Transverse colon (tissue), 4 donors: ENCODE data around the gene USP11. TPM values are rescaled to one million over a fixed set of nuclear protein-coding genes. Genes with fewer than 3 reads are reported as not detected.

Experiments used
- DNase-seq: peaks from one replicate; pipeline ENCODE4 v3.0.0-alpha.2; 2019
- H3K27ac ChIP-seq, 4 donors: fragments of 200-600 bp; sonication (generic); 2 replicates each; pipeline ENCODE4 v1.5.1; 2016 to 2018; ENCODE audit warnings: inconsistent platforms in 4 of 4
- H3K27me3 ChIP-seq: fragments of 200-600 bp; sonication (generic); 2 replicates; pipeline ENCODE4 v1.5.1; 2017; ENCODE audit warnings: inconsistent platforms
- H3K36me3 ChIP-seq, 4 donors: fragments of 200-600 bp; sonication (generic); 2 replicates each; pipeline ENCODE4 v1.5.1; 2017 to 2019; ENCODE audit warnings: inconsistent platforms in 4 of 4
- H3K4me1 ChIP-seq, 4 donors: fragments of 200-600 bp; sonication (generic); 2 replicates each; pipeline ENCODE4 v1.5.1; 2017 to 2020; ENCODE audit warnings: inconsistent platforms in 4 of 4
- H3K4me3 ChIP-seq, 4 donors: fragments of 200-600 bp; sonication (generic); 1 replicate in 1 of 4; 2 replicates in 3 of 4; pipeline versions ENCODE4 v1.5.1 to v1.6.1; 2017 to 2019; ENCODE audit warnings: inconsistent platforms in 4 of 4
- H3K9me3 ChIP-seq, 2 donors: fragments of 200-600 bp; sonication (generic); 2 replicates each; pipeline ENCODE4 v1.5.1; 2017 to 2019; ENCODE audit warnings: inconsistent platforms in 2 of 2
- CTCF ChIP-seq, 5 experiments: fragments of 200-600 bp in 3 of 5; fragments of 450-650 bp in 2 of 5; sonication (generic) in 3 of 5; IDR thresholded peaks; 1 replicate in 2 of 5; 2 replicates in 3 of 5; pipeline ENCODE4 v1.5.1; 2016 to 2017; ENCODE audit warnings: antibody characterized with exemption in 5 of 5, inconsistent platforms in 3 of 5, mild to moderate bottlenecking in 2 of 5, moderate library complexity in 1 of 5
- EP300 ChIP-seq: sonication (generic); formaldehyde crosslinking; IDR thresholded peaks from one replicate; pipeline ENCODE4 v1.6.1; 2017; ENCODE audit warnings: antibody characterized with exemption, low read depth
- POLR2A ChIP-seq: fragments of 450-650 bp; IDR thresholded peaks from one replicate; pipeline ENCODE4 v1.6.1; 2016; ENCODE audit warnings: antibody characterized with exemption, mild to moderate bottlenecking, moderate library complexity
- POLR2AphosphoS5 ChIP-seq, 3 donors: sonication (generic); formaldehyde crosslinking; IDR thresholded peaks; one replicate each; pipeline ENCODE4 v1.6.1; 2016; ENCODE audit warnings: antibody characterized with exemption in 3 of 3
- WGBS, 2 donors: methylation state at CpG; one replicate each; pipeline ENCODE4 v1.1.5; 2018; ENCODE audit warnings: low coverage in 1 of 2; 5-methylcytosine and 5-hydroxymethylcytosine counted together
- in situ Hi-C, 4 donors: fragments of 200-750 bp; cut with MboI; loops; one replicate each; pipeline versions ENCODE4 v1.15.0 to v1.15.1; 2017; ENCODE audit warnings: low sequenced_read_pairs in 3 of 4, low pct_ligation_motif_present in 1 of 4, low pct_unique_long_range_greater_than_20kb in 1 of 4
- intact Hi-C: fragments of 100-400 bp; cut with DNase I; formaldehyde crosslinking; loops from one replicate; pipeline ENCODE4 v1.15.1; 2023; ENCODE audit warnings: low total_unique reads
- total RNA-seq, 4 donors: library from RNA; depleted of rRNA; stranded (reverse); fragments of >200 nt; gene quantifications; one replicate each; pipeline ENCODE4 v1.1.0, GENCODE V29; 2016

Gene USP11
- total RNA-seq, 4 donors from 2014 or later, result 5.0 to 45.3 (median 22.3) TPM

GRCh38 chrX:47243351-47243750 lies 10.5 kb downstream of the USP11 start:
- H3K36me3 ChIP-seq, result no peaks in the 10 kb centered on the region
- no peak for TF ChIP-seq POLR2AphosphoS5 (IDR thresholded peaks at IDR 0.05)
- no peak for TF ChIP-seq EP300
- TF ChIP-seq CTCF (IDR thresholded peaks at IDR 0.05), result no peak
- no peak for TF ChIP-seq POLR2A
- in situ Hi-C loops, result no loop called here
- no peaks in the 10 kb centered on the region for H3K27me3 ChIP-seq
- H3K9me3 ChIP-seq, result no peaks in the 10 kb centered on the region
- no peaks in the 10 kb centered on the region for H3K4me1 ChIP-seq
- 90% methylated on average over 14 of the region's 14 CpGs; no CpG with 5 or more reads in 1 of the 2 donors for WGBS, 2 donors
- H3K4me3 ChIP-seq, result no peak overlapping the region
- no peak overlapping the region for H3K27ac ChIP-seq
- intact Hi-C loops, result no loop called here
- DNase-seq, result no peak

- WGBS, 2 donors, result 90% methylated on average over 16 of the region's 16 CpGs; no CpG with 5 or more reads in 1 of the 2 donors
- H3K36me3 ChIP-seq, result no peaks in the 10 kb centered on the region
- no peak overlapping the region for H3K4me3 ChIP-seq
- intact Hi-C loops (no loop called here), in situ Hi-C loops (no loop called here)
- no peak overlapping the region for H3K27ac ChIP-seq
- TF ChIP-seq EP300, result no peak
- no peaks in the 10 kb centered on the region for H3K27me3 ChIP-seq
- DNase-seq, result no peak
- no peaks in the 10 kb centered on the region for H3K4me1 ChIP-seq
- H3K9me3 ChIP-seq, result no peaks in the 10 kb centered on the region
Observed at GRCh38 chrX:47244676-47245075, 11.9 kb downstream of the USP11 start.

- H3K4me3 ChIP-seq, result no peak overlapping the region
- 90% methylated on average over 10 of the region's 10 CpGs; no CpG with 5 or more reads in 1 of the 2 donors for whole genome bisulfite sequencing, 2 donors
- TF ChIP-seq POLR2AphosphoS5 (IDR thresholded peaks at IDR 0.05), result no peak
- no peak for TF ChIP-seq CTCF (IDR thresholded peaks at IDR 0.05)
- TF ChIP-seq POLR2A, result no peak
- TF ChIP-seq EP300, result no peak
- H3K36me3 ChIP-seq, result no peaks in the 10 kb centered on the region
- DNase-seq, result no peak
- in situ Hi-C loops, result no loop called here
- intact Hi-C loops, result no loop called here
- no peak overlapping the region for H3K27ac ChIP-seq
- no peaks in the 10 kb centered on the region for H3K4me1 ChIP-seq
- H3K27me3 ChIP-seq, result no peaks in the 10 kb centered on the region
- no peaks in the 10 kb centered on the region for H3K9me3 ChIP-seq
Observed at GRCh38 chrX:47245156-47245555, 12.3 kb downstream of the USP11 start.

GRCh38 chrX:47247206-47247998 lies 14.6 kb downstream of the USP11 start:
- no peaks in the 10 kb centered on the region for H3K36me3 ChIP-seq
- no peaks in the 10 kb centered on the region for H3K27me3 ChIP-seq
- in situ Hi-C loops (no loop called here), intact Hi-C loops (no loop called here)
- H3K27ac ChIP-seq, result no peak overlapping the region
- H3K4me1 ChIP-seq, result no peaks in the 10 kb centered on the region
- TF ChIP-seq EP300 (no peak), POLR2AphosphoS5 (IDR thresholded peaks at IDR 0.05) (no peak), POLR2A (no peak), CTCF (IDR thresholded peaks at IDR 0.05) (no peak)
- no peaks in the 10 kb centered on the region for H3K9me3 ChIP-seq
- no peak for DNase-seq
- H3K4me3 ChIP-seq, result no peak overlapping the region
- 82 to 86% methylated on average over 2 to 23 of the region's 23 CpGs for WGBS, 2 donors

- no peak for TF ChIP-seq POLR2A
- no peak for TF ChIP-seq EP300
- no peak for TF ChIP-seq POLR2AphosphoS5 (IDR thresholded peaks at IDR 0.05)
- TF ChIP-seq CTCF (IDR thresholded peaks at IDR 0.05), result no peak
- no peaks in the 10 kb centered on the region for H3K4me1 ChIP-seq
- intact Hi-C loops, result no loop called here
- DNase-seq, result no peak
- WGBS, 2 donors, result 53 to 72% methylated on average over 11 to 13 of the region's 13 CpGs
- H3K36me3 ChIP-seq, result no peaks in the 10 kb centered on the region
- no peak overlapping the region for H3K27ac ChIP-seq
- in situ Hi-C loops, result no loop called here
- no peaks in the 10 kb centered on the region for H3K9me3 ChIP-seq
- no peaks in the 10 kb centered on the region for H3K27me3 ChIP-seq
- H3K4me3 ChIP-seq, result no peak overlapping the region
Observed at GRCh38 chrX:47247999-47248320, 15.2 kb downstream of the USP11 start.
